HepG2 (cell line): ENCODE data around the gene SAPCD2. TPM values are rescaled to one million over a fixed set of nuclear protein-coding genes. Genes with fewer than 3 reads are reported as not detected.

Experiments used
- DNMT1 ChIP-seq: sonication (generic); formaldehyde crosslinking; IDR thresholded peaks from 2 replicates; pipeline ENCODE4 v1.5.1; 2020; ENCODE audit warnings: mild to moderate bottlenecking, missing genetic modification reagents
- HMGXB4 ChIP-seq, 2 experiments: sonication (generic) in 1 of 2; formaldehyde crosslinking in 1 of 2; IDR thresholded peaks; 2 replicates each; pipeline versions ENCODE4 v1.4.0 to v1.6.1; 2018 to 2020; ENCODE audit warnings: missing genetic modification reagents in 2 of 2, borderline replicate concordance in 1 of 2, low read depth in 1 of 2, mild to moderate bottlenecking in 1 of 2, missing biosample characterization in 1 of 2
- KDM6A ChIP-seq: IDR thresholded peaks from 2 replicates; pipeline ENCODE4 v1.6.1; 2016; ENCODE audit warnings: low read depth
- KLF15 ChIP-seq: sonication (generic); formaldehyde crosslinking; IDR thresholded peaks from 2 replicates; pipeline ENCODE4 v1.8.1; 2023; ENCODE audit warnings: borderline replicate concordance, mild to moderate bottlenecking, inconsistent platforms, missing genetic modification reagents, mixed read lengths
- MTA3 ChIP-seq: sonication (generic); formaldehyde crosslinking; IDR thresholded peaks from 2 replicates; pipeline ENCODE4 v1.4.0; 2020; ENCODE audit warnings: missing genetic modification reagents
- PAXIP1 ChIP-seq: sonication (generic); formaldehyde crosslinking; conservative IDR thresholded peaks from 2 replicates; pipeline ENCODE4 v1.4.0; 2020; ENCODE audit warnings: mild to moderate bottlenecking, missing genetic modification reagents, moderate library complexity
- RELA ChIP-seq: sonication (generic); formaldehyde crosslinking; IDR thresholded peaks from 2 replicates; pipeline ENCODE4 v1.4.0; 2020; ENCODE audit warnings: missing genetic modification reagents
- SALL2 ChIP-seq: sonication (generic); formaldehyde crosslinking; IDR thresholded peaks from 2 replicates; pipeline ENCODE4 v1.8.1; 2023; ENCODE audit warnings: mild to moderate bottlenecking, missing genetic modification reagents, inconsistent platforms
- SMYD3 ChIP-seq: sonication (generic); formaldehyde crosslinking; IDR thresholded peaks from 2 replicates; pipeline ENCODE4 v1.8.1; 2023; ENCODE audit warnings: mild to moderate bottlenecking, missing genetic modification reagents
- SP1 ChIP-seq, 2 experiments: fragments of 450-650 bp in 1 of 2; sonication (generic) in 1 of 2; formaldehyde crosslinking in 1 of 2; IDR thresholded peaks; 2 replicates each; pipeline versions ENCODE4 v1.4.0 to v1.6.1; 2016 to 2020; ENCODE audit warnings: missing genetic modification reagents in 1 of 2
- TERF1 ChIP-seq: sonication (generic); formaldehyde crosslinking; IDR thresholded peaks from 2 replicates; pipeline ENCODE4 v1.8.0; 2022; ENCODE audit warnings: mild to moderate bottlenecking, missing genetic modification reagents, moderate library complexity
- ZFP37 ChIP-seq: sonication (generic); formaldehyde crosslinking; IDR thresholded peaks from 2 replicates; pipeline ENCODE4 v1.4.0; 2020; ENCODE audit warnings: missing genetic modification reagents, borderline replicate concordance
- ZFY ChIP-seq: sonication (generic); formaldehyde crosslinking; IDR thresholded peaks from 2 replicates; pipeline ENCODE4 v1.4.0; 2020; ENCODE audit warnings: missing genetic modification reagents
- ZNF121 ChIP-seq: sonication (generic); formaldehyde crosslinking; IDR thresholded peaks from 2 replicates; pipeline ENCODE4 v1.5.0; 2020; ENCODE audit warnings: mild to moderate bottlenecking, missing genetic modification reagents
- ZNF496 ChIP-seq: sonication (generic); formaldehyde crosslinking; IDR thresholded peaks from 2 replicates; pipeline ENCODE4 v1.8.1; 2023; ENCODE audit warnings: mild to moderate bottlenecking, moderate library complexity, missing genetic modification reagents; ENCODE audit not compliant: insufficient replicate concordance
- ZNF75D ChIP-seq: sonication (generic); formaldehyde crosslinking; IDR thresholded peaks from 2 replicates; pipeline ENCODE4 v1.8.1; 2023; ENCODE audit warnings: missing genetic modification reagents, mild to moderate bottlenecking, borderline replicate concordance
- polyA plus RNA-seq, 8 experiments: library from polyadenylated mRNA; depleted of rRNA in 3 of 8; stranded (reverse) in 7 of 8; unstranded in 1 of 8; fragments of >200 nt; fragmentation: Illumina TruSeq in 4 of 8; extraction: Trizol in 4 of 8; gene quantifications; 2 replicates each; pipeline versions ENCODE4 v1.2.1 to v1.2.3, GENCODE V29; 2011 to 2016; ENCODE audit warnings: low read depth in 4 of 8, missing spikeins in 1 of 8, mixed read lengths in 1 of 8; ENCODE audit not compliant: insufficient read depth in 1 of 8
- total RNA-seq, 5 experiments: library from RNA; depleted of rRNA; stranded (reverse); fragments of >200 nt; fragmentation: Illumina TruSeq; extraction: Trizol; gene quantifications; 2 replicates each; pipeline ENCODE4 v1.2.3, GENCODE V29; 2016; ENCODE audit warnings: low read depth in 1 of 5

The SAPCD2 gene
- total and polyA plus RNA-seq, 2 of the 13 experiments (the other 11 are each of a cell fraction or from before 2014, with no cell fraction given): 21.9 to 42.8 TPM

DNA sequence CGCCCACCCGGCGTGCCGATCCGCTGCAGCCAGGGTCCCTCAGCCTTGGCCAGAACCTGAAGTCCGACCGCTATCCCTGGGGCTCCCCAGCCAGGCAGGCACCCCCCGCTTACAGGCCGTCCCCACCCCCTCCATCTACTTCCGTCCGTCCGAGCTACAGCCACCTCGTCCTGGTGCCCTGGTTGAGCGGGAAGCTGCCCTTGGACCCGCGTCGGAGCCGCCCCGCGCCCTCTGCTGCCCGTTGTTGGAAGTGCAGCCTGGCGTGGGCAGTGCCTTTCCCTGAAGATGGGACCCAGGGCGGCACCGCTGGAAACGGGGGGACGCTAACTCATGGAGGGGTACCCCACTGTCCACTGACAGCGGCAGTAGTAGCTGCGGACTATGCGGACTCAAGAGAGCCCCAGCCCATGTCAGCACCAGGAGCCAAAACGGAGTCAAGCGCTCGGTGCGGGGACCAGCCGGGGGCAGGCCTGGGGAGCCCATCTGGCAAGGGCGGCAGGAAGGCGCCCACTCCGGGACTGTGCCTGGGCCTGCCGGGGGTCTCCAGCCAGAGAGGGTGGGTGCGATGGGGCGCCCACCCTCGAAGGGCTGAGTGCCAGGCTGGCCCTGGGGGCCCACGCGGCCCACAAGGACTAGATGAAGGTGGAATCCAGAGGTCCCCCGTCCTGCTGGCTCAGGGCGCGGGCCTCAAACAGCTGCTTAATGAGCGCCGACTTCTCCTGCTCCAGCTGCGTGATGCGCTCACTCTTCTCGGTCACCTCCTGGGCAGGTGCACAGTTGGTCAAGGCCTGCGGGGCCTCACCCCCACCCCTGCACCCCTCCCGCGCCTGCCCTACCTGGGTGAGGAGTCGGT, 6.1 kb downstream of the SAPCD2 start (continued):
- TF ChIP-seq PAXIP1 (CRISPR knock-in tag): 0 out of 2 replicates have a peak, but pooled peaks have one; percentile 17
- no peak for TF ChIP-seq ZNF75D (CRISPR knock-in tag)
- TF ChIP-seq TERF1 (CRISPR knock-in tag): no peak
- TF ChIP-seq MTA3 (CRISPR knock-in tag): no peak
- no peak for TF ChIP-seq SP1 (IDR thresholded peaks at IDR 0.05)
- no peak for TF ChIP-seq SP1 (CRISPR knock-in tag; IDR thresholded peaks at IDR 0.05)
- peak; percentile 37 to 63; a peak in 2 of 4 replicates for TF ChIP-seq HMGXB4 (CRISPR knock-in tag; IDR thresholded peaks at IDR 0.05; ENCODE audit: borderline replicate concordance in 1 of 2, low read depth in 1 of 2)
- no peak for TF ChIP-seq ZFY (CRISPR knock-in tag)
- TF ChIP-seq SMYD3 (CRISPR knock-in tag): no peak
- TF ChIP-seq KDM6A (CRISPR knock-in tag): no peak
- TF ChIP-seq ZNF121 (CRISPR knock-in tag): no peak
- TF ChIP-seq DNMT1 (CRISPR knock-in tag): no peak; the same call in 1 of the 2 replicates
- no peak for TF ChIP-seq RELA
- no peak for TF ChIP-seq KLF15 (CRISPR knock-in tag)
- TF ChIP-seq SALL2 (CRISPR knock-in tag): no peak
- no peak for TF ChIP-seq ZFP37 (CRISPR knock-in tag)
- TF ChIP-seq ZNF496 (CRISPR knock-in tag): no peak
